ENCODE measurements around the gene COX14. TPM values are rescaled to one million over a fixed set of nuclear protein-coding genes. Genes with fewer than 3 reads are reported as not detected.
"Not testable (repeated sequence)": the region's sequence is repeated elsewhere in the genome, so short reads cannot be mapped to it uniquely, and the experiment has no call there.

COX14 gene
- total RNA-seq, 2 donors from 2014 or later: 90.1 to 91.3 TPM

- intact Hi-C loops (cut with DNase I, micrococcal nuclease): no loop called here
- no peak for ATAC-seq
- no peak for DNase-seq
Observed at GRCh38 chr12:50081096-50081808, 30.8 kb upstream of the COX14 start.

- intact Hi-C loops (cut with DNase I, micrococcal nuclease): no loop called here
- ATAC-seq (peak; percentile 75), DNase-seq (peak; percentile 68 to 80)
Observed at GRCh38 chr12:50082644-50083043, 29.4 kb upstream of the COX14 start.

- intact Hi-C loops (cut with DNase I, micrococcal nuclease): no loop called here
- ATAC-seq (no peak), DNase-seq (no peak)
Observed at GRCh38 chr12:50083301-50083700, 28.7 kb upstream of the COX14 start.

- ATAC-seq; intact Hi-C loops (cut with DNase I, micrococcal nuclease); DNase-seq: not testable (repeated sequence)
Observed at GRCh38 chr12:50084409-50084774, 27.6 kb upstream of the COX14 start.

- DNase-seq (peak; percentile 94), ATAC-seq (peak; percentile 79)
- intact Hi-C loops (cut with DNase I, micrococcal nuclease): no loop called here
Observed at GRCh38 chr12:50084775-50085614, 27.0 kb upstream of the COX14 start, which contains the start of gene SMARCD1. Gene SMARCD1, plus strand, starts transcription at chr12:50085342. Its CDS starts 28 bp downstream, at chr12:50085370.

- no peak for ATAC-seq
- intact Hi-C loops (cut with DNase I, micrococcal nuclease): no loop called here
- DNase-seq: no peak
Observed at GRCh38 chr12:50085615-50086072, 26.4 kb upstream of the COX14 start.

- ATAC-seq (no peak), DNase-seq (no peak)
- intact Hi-C loops (cut with DNase I, micrococcal nuclease): no loop called here
Observed at GRCh38 chr12:50086148-50086547, 25.9 kb upstream of the COX14 start.

GRCh38 chr12:50087151-50087550 lies 24.9 kb upstream of the COX14 start:
- ATAC-seq: no peak

GRCh38 chr12:50087995-50088394 lies 24.0 kb upstream of the COX14 start:
- DNase-seq (no peak), ATAC-seq (no peak)
- intact Hi-C loops (cut with DNase I, micrococcal nuclease): no loop called here

More at GRCh38 chr12:50087151-50087550, 24.9 kb upstream of the COX14 start:
- DNase-seq: no peak
- intact Hi-C loops (cut with DNase I, micrococcal nuclease): no loop called here

GRCh38 chr12:50088577-50089335 lies 23.3 kb upstream of the COX14 start:
- intact Hi-C loops (cut with DNase I, micrococcal nuclease): no loop called here
- peak; percentile 46 for ATAC-seq
- DNase-seq: peak in 1 of 2 donors; percentile 67

- DNase-seq (no peak), ATAC-seq (no peak)
- intact Hi-C loops (cut with DNase I, micrococcal nuclease): no loop called here
Observed at GRCh38 chr12:50089730-50090129, 22.3 kb upstream of the COX14 start.

- intact Hi-C loops (cut with DNase I, micrococcal nuclease): no loop called here
- ATAC-seq (no peak), DNase-seq (no peak)
Observed at GRCh38 chr12:50090391-50090790, 21.6 kb upstream of the COX14 start.

GRCh38 chr12:50097952-50098351 lies 14.1 kb upstream of the COX14 start:
- intact Hi-C loops (cut with DNase I, micrococcal nuclease): no loop called here
- DNase-seq: no peak
- ATAC-seq: no peak

- intact Hi-C loops (cut with DNase I, micrococcal nuclease): no loop called here
- ATAC-seq: no peak
- no peak for DNase-seq
Observed at GRCh38 chr12:50099302-50100008, 12.6 kb upstream of the COX14 start.

- ATAC-seq (no peak), DNase-seq (no peak)
- intact Hi-C loops (cut with DNase I, micrococcal nuclease): no loop called here
Observed at GRCh38 chr12:50100561-50100960, 11.5 kb upstream of the COX14 start.

GRCh38 chr12:50101663-50102062 lies 10.4 kb upstream of the COX14 start:
- intact Hi-C loops (cut with DNase I, micrococcal nuclease): no loop called here
- ATAC-seq (no peak), DNase-seq (no peak)

- intact Hi-C loops (cut with DNase I, micrococcal nuclease): no loop called here
- ATAC-seq: no peak
- DNase-seq: no peak
Observed at GRCh38 chr12:50102131-50102531, 9.9 kb upstream of the COX14 start.

- intact Hi-C loops (cut with DNase I, micrococcal nuclease): no loop called here
- DNase-seq (no peak), ATAC-seq (no peak)
Observed at GRCh38 chr12:50102646-50103309, 9.3 kb upstream of the COX14 start.

All from left colon (tissue), 2 donors.